ENCODE results near the gene NPFFR1.
A peak's percentile ranks its signal among the peaks of the same experiment; 100 is the strongest.

The NPFFR1 gene

GRCh38 chr10:70315815-70316214 lies 32.0 kb upstream of the NPFFR1 start:
- FAIRE-seq, result no peak
- DNase-seq (ENCODE audit: insufficient read length, low spot score), result no peak

GRCh38 chr10:70315276-70315675 lies 31.5 kb upstream of the NPFFR1 start:
- DNase-seq (ENCODE audit: insufficient read length, low spot score), result no peak
- no peak for FAIRE-seq

GRCh38 chr10:70312972-70313371 lies 29.2 kb upstream of the NPFFR1 start:
- DNase-seq (ENCODE audit: insufficient read length, low spot score) (no peak), FAIRE-seq (no peak)

- FAIRE-seq (no peak), DNase-seq (ENCODE audit: insufficient read length, low spot score) (no peak)
Observed at GRCh38 chr10:70312249-70312648, 28.4 kb upstream of the NPFFR1 start.

- DNase-seq (ENCODE audit: insufficient read length, low spot score) (no peak), FAIRE-seq (no peak)
Observed at GRCh38 chr10:70311698-70312097, 27.9 kb upstream of the NPFFR1 start.

GRCh38 chr10:70309661-70310060 lies 25.9 kb upstream of the NPFFR1 start:
- no peak for DNase-seq (ENCODE audit: insufficient read length, low spot score)
- FAIRE-seq, result no peak

GRCh38 chr10:70308121-70309060 lies 24.6 kb upstream of the NPFFR1 start:
- FAIRE-seq (no peak), DNase-seq (ENCODE audit: insufficient read length, low spot score) (no peak)

- FAIRE-seq, result no peak
- DNase-seq (ENCODE audit: insufficient read length, low spot score), result no peak
Observed at GRCh38 chr10:70306886-70307520, 23.2 kb upstream of the NPFFR1 start.

GRCh38 chr10:70306181-70306705 lies 22.4 kb upstream of the NPFFR1 start:
- DNase-seq (ENCODE audit: insufficient read length, low spot score), result no peak
- FAIRE-seq, result no peak

GRCh38 chr10:70303730-70304129 lies 19.9 kb upstream of the NPFFR1 start:
- DNase-seq (ENCODE audit: insufficient read length, low spot score) (no peak), FAIRE-seq (no peak)

GRCh38 chr10:70302292-70302691 lies 18.5 kb upstream of the NPFFR1 start:
- FAIRE-seq (no peak), DNase-seq (ENCODE audit: insufficient read length, low spot score) (no peak)

- FAIRE-seq (no peak), DNase-seq (ENCODE audit: insufficient read length, low spot score) (no peak)
Observed at GRCh38 chr10:70300908-70301597, 17.2 kb upstream of the NPFFR1 start.

- DNase-seq (ENCODE audit: insufficient read length, low spot score) (no peak), FAIRE-seq (no peak)
Observed at GRCh38 chr10:70300461-70300860, 16.7 kb upstream of the NPFFR1 start.

GRCh38 chr10:70299876-70300275 lies 16.1 kb upstream of the NPFFR1 start:
- DNase-seq (ENCODE audit: insufficient read length, low spot score) (no peak), FAIRE-seq (no peak)

GRCh38 chr10:70298393-70298792 lies 14.6 kb upstream of the NPFFR1 start:
- DNase-seq (ENCODE audit: insufficient read length, low spot score) (no peak), FAIRE-seq (no peak)

- no peak for FAIRE-seq
Observed at GRCh38 chr10:70297224-70297623, 13.4 kb upstream of the NPFFR1 start.

GRCh38 chr10:70296406-70296899 lies 12.6 kb upstream of the NPFFR1 start:
- no peak for FAIRE-seq
- DNase-seq (ENCODE audit: insufficient read length, low spot score), result no peak

More at GRCh38 chr10:70297224-70297623, 13.4 kb upstream of the NPFFR1 start:
- DNase-seq (ENCODE audit: insufficient read length, low spot score), result no peak

GRCh38 chr10:70295926-70296325 lies 12.1 kb upstream of the NPFFR1 start:
- no peak for DNase-seq (ENCODE audit: insufficient read length, low spot score)
- no peak for FAIRE-seq

GRCh38 chr10:70295321-70295720 lies 11.5 kb upstream of the NPFFR1 start:
- DNase-seq (ENCODE audit: insufficient read length, low spot score) (no peak), FAIRE-seq (no peak)

- DNase-seq (ENCODE audit: insufficient read length, low spot score) (peak; percentile 70), FAIRE-seq (peak; percentile 94)
Observed at GRCh38 chr10:70293169-70293843, 9.5 kb upstream of the NPFFR1 start.
